Progenitor cell of endocrine pancreas (in vitro differentiated cells): ENCODE measurements around the gene RPTOR. TPM values are rescaled to one million over a fixed set of nuclear protein-coding genes. Genes with fewer than 3 reads are reported as not detected.
"Not testable (repeated sequence)": the region's sequence is repeated elsewhere in the genome, so short reads cannot be mapped to it uniquely, and the experiment has no call there.

Source experiments
- DNase-seq: peaks from one replicate; pipeline ENCODE4 v3.0.0; 2021; ENCODE audit warnings: low spot score; ENCODE audit not compliant: unreplicated experiment
- H3K27ac Mint-ChIP-seq: 2 replicates; pipeline ENCODE4 v1.8.0; 2021; ENCODE audit warnings: mild to moderate bottlenecking, moderate library complexity, mixed read lengths
- H3K27me3 Mint-ChIP-seq: 2 replicates; pipeline ENCODE4 v1.8.0; 2021; ENCODE audit warnings: mixed read lengths
- H3K36me3 Mint-ChIP-seq: 2 replicates; pipeline ENCODE4 v1.8.0; 2022; ENCODE audit warnings: mixed read lengths; ENCODE audit not compliant: insufficient read depth
- H3K4me1 Mint-ChIP-seq: 2 replicates; pipeline ENCODE4 v1.8.0; 2021; ENCODE audit warnings: low read depth, mixed read lengths
- H3K4me3 Mint-ChIP-seq: 2 replicates; pipeline ENCODE4 v1.8.0; 2021; ENCODE audit warnings: low read depth, mild to moderate bottlenecking, moderate library complexity, mixed read lengths
- H3K9me3 Mint-ChIP-seq: 2 replicates; pipeline ENCODE4 v1.8.0; 2021; ENCODE audit warnings: low read depth, mixed read lengths
- total RNA-seq: library from RNA; stranded (reverse); gene quantifications from 2 replicates; pipeline ENCODE4 v1.2.1, GENCODE V29; 2021
- TF ChIP-seq, protein P1 (sequence below): fragments of 200-600 bp; sonication (generic); IDR thresholded peaks from one replicate; pipeline ENCODE4 v1.5.0; 2021; ENCODE audit warnings: antibody characterized with exemption, mild to moderate bottlenecking; ENCODE audit not compliant: unreplicated experiment

The RPTOR gene
- total RNA-seq, 1 donor from 2014 or later: 40.0 TPM

GRCh38 chr17:80793851-80794267, 249.2 kb downstream of the RPTOR start:
- no peaks in the 10 kb centered on the region for H3K27me3 Mint-ChIP-seq
- TF ChIP-seq, protein P1, sequence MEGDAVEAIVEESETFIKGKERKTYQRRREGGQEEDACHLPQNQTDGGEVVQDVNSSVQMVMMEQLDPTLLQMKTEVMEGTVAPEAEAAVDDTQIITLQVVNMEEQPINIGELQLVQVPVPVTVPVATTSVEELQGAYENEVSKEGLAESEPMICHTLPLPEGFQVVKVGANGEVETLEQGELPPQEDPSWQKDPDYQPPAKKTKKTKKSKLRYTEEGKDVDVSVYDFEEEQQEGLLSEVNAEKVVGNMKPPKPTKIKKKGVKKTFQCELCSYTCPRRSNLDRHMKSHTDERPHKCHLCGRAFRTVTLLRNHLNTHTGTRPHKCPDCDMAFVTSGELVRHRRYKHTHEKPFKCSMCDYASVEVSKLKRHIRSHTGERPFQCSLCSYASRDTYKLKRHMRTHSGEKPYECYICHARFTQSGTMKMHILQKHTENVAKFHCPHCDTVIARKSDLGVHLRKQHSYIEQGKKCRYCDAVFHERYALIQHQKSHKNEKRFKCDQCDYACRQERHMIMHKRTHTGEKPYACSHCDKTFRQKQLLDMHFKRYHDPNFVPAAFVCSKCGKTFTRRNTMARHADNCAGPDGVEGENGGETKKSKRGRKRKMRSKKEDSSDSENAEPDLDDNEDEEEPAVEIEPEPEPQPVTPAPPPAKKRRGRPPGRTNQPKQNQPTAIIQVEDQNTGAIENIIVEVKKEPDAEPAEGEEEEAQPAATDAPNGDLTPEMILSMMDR: no peak
- H3K36me3 Mint-ChIP-seq: peaks cover 18% of the 10 kb centered on the region
- no peaks in the 10 kb centered on the region for H3K9me3 Mint-ChIP-seq
- H3K4me3 Mint-ChIP-seq: no peak overlapping the region
- DNase-seq: no peak
- no peak overlapping the region for H3K27ac Mint-ChIP-seq
- peaks cover 3% of the 10 kb centered on the region for H3K4me1 Mint-ChIP-seq

DNA sequence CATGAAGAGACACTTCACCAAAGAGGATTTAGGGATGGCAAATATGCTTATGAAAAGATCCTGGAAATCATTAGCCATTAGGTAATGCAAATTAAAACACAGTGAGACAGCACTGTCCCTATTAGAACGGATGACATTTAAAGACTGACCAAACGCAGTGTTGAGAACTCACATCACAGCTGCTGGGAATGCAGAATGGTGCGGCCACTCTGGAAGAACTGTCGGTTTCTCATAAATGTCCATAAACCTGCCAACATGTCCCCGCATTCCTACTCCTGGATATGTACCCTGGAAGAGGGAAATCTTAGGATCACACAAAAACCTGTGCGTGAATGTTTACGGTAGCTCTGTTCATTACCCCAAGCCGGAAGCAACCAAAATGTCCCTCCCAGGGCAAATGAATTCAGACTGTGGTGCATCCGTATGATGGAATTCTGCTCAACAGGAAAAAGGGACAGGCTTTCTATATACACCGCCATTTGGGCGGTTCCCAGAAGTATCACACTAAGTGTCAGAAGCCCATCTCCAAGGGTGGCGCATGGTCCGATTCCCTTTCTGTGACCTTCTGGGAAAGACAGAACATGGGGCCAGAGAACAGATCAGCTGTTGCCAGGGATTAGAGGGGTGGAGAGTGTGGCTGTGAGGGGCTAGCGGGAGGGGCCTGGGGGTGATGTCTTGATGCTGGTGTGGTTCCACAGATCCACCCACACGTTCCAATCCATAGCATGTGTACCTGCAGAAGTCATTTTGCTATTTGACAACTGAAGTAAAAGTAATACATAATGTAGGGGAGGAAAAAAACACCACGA, 249.8 kb downstream of the RPTOR start:
- H3K4me3 Mint-ChIP-seq: no peak overlapping the region
- DNase-seq: no peak
- TF ChIP-seq, protein P1: no peak
- H3K27ac Mint-ChIP-seq: no peak overlapping the region
- no peaks in the 10 kb centered on the region for H3K27me3 Mint-ChIP-seq
- H3K36me3 Mint-ChIP-seq: peaks cover 21% of the 10 kb centered on the region
- H3K4me1 Mint-ChIP-seq: peaks cover 6% of the 10 kb centered on the region
- no peaks in the 10 kb centered on the region for H3K9me3 Mint-ChIP-seq

GRCh38 chr17:80795090-80795580, 250.5 kb downstream of the RPTOR start:
- Mint-ChIP-seq H3K9me3 (no peaks in the 10 kb centered on the region), H3K27me3 (no peaks in the 10 kb centered on the region), H3K4me3 (no peak overlapping the region), H3K27ac (no peak overlapping the region), H3K4me1 (peaks cover 6% of the 10 kb centered on the region), H3K36me3 (peaks cover 21% of the 10 kb centered on the region)
- TF ChIP-seq, protein P1: no peak
- DNase-seq: no peak

DNA sequence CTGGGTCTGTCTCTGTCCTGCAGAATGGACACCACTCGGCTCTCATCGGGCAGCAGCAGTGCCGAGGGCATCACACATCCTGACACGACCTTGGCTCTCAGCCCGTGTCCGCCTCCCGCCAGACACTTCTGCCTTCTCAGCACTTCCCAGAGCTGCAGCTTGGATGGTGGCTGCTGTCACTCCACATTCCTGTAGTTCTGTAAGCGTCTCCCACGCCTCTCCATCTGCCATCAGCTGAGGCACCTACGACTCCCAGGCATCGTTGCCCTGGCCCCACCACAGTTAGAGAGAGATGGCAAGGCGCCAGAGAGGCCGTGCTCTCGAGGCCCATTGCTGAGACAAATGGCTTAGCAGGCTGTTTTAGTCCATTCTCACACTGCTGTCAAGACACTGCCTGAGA, 251.1 kb downstream of the RPTOR start:
- Mint-ChIP-seq H3K4me3 (no peak overlapping the region), H3K36me3 (peaks cover 21% of the 10 kb centered on the region), H3K27me3 (no peaks in the 10 kb centered on the region), H3K4me1 (peaks cover 9% of the 10 kb centered on the region), H3K9me3 (no peaks in the 10 kb centered on the region), H3K27ac (no peak overlapping the region)
- TF ChIP-seq, protein P1: no peak
- no peak for DNase-seq

- no peaks in the 10 kb centered on the region for H3K27me3 Mint-ChIP-seq
- H3K27ac Mint-ChIP-seq: no peak overlapping the region
- no peaks in the 10 kb centered on the region for H3K9me3 Mint-ChIP-seq
- TF ChIP-seq, protein P1: no peak
- H3K36me3 Mint-ChIP-seq: peaks cover 21% of the 10 kb centered on the region
- no peak overlapping the region for H3K4me3 Mint-ChIP-seq
- H3K4me1 Mint-ChIP-seq: peaks cover 9% of the 10 kb centered on the region
- DNase-seq: no peak
Measured at GRCh38 chr17:80796430-80796861, 251.8 kb downstream of the RPTOR start.

DNA sequence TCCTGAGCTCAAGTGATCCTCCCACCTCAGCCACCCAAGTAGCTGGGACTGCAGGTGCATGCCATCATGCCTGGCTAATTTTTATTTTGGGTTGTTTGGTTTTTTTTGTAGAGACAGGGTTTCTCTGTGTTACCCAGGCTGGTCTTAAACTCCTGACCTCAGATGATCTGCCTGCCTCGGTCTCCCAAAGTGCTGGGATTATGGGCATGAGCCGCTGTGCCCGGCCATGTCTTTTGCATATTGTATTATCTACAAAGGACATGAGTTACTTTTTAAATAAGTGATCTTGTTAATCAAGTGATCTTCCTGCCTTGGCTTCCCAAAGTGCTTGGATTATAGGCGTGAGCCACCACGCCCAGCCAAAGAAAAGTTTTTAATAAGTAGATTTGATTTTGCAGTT, 252.6 kb downstream of the RPTOR start:
- not testable (repeated sequence) for H3K27ac Mint-ChIP-seq, H3K4me1 Mint-ChIP-seq, DNase-seq, H3K27me3 Mint-ChIP-seq, H3K4me3 Mint-ChIP-seq, H3K9me3 Mint-ChIP-seq
- peaks cover 18% of the 10 kb centered on the region for H3K36me3 Mint-ChIP-seq
